ENCODE results near the gene POLR2F. TPM values are rescaled to one million over a fixed set of nuclear protein-coding genes. Genes with fewer than 3 reads are reported as not detected.
A peak's percentile ranks its signal among the peaks of the same experiment; 100 is the strongest.
"Not testable (repeated sequence)": the region's sequence is repeated elsewhere in the genome, so short reads cannot be mapped to it uniquely, and the experiment has no call there.

Gene POLR2F
- total and polyA plus RNA-seq, 7 donors = 69.2 to 280 (median 95.9) TPM

- TF ChIP-seq CTCF (IDR thresholded peaks at IDR 0.05) = no peak
- Histone ChIP-seq H3K9me3 (no peaks in the 10 kb centered on the region), H3K36me3 (ENCODE audit: insufficient read depth in 1 of 2, low read depth in 1 of 2) (peaks cover 0 to 9% of the 10 kb centered on the region in 2 donors), H3K27me3 (ENCODE audit: insufficient read depth in 3 of 3, low read length in 2 of 3) (no peaks in the 10 kb centered on the region), H3K4me1 (no peaks in the 10 kb centered on the region), H3K4me3 (no peak overlapping the region), H3K27ac (no peak overlapping the region)
- 91 to 94% (median 92%) methylated on average over 32 to 33 of the region's 33 CpGs for WGBS, 3 donors
- intact Hi-C loops (cut with DNase I) = no loop called here
- ATAC-seq (peak in 1 of 4 donors; percentile 23), DNase-seq (no peak)
Measured at GRCh38 chr22:37973271-37974170, 20.0 kb downstream of the POLR2F start.

DNA sequence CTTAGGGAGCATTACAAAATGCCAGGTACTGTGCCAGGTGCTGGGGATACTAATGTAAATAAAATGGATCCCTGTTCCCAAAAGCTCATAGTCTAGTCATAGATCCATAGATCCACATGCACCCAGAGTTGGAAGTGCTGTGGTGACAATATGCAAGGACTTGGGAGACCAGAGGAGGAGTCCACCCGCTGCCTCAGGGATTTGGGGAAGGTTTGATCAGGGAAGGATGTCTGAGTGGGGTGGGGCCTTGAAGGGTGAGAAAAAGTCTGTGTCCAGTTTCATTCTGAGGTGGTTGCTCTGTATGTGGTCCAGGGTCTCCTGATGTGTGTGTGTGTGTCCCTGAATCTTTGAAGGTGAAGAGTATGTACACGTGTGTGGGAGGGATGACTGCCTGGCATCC lies 21.7 kb downstream of the POLR2F start:
- H3K36me3 ChIP-seq (ENCODE audit: insufficient read depth in 1 of 2, low read depth in 1 of 2) = no peaks in the 10 kb centered on the region
- H3K27me3 ChIP-seq (ENCODE audit: insufficient read depth in 3 of 3, low read length in 2 of 3) = no peaks in the 10 kb centered on the region
- H3K27ac ChIP-seq = no peak overlapping the region
- no peak for TF ChIP-seq CTCF (IDR thresholded peaks at IDR 0.05)
- DNase-seq (no peak), ATAC-seq (no peak)
- H3K4me1 ChIP-seq = no peaks in the 10 kb centered on the region
- no peaks in the 10 kb centered on the region for H3K9me3 ChIP-seq
- intact Hi-C loops (cut with DNase I) = no loop called here
- 80 to 89% (median 82%) methylated on average over 2 of the region's 2 CpGs for WGBS, 3 donors
- H3K4me3 ChIP-seq = no peak overlapping the region

- DNase-seq; ATAC-seq; H3K27me3 ChIP-seq (ENCODE audit: insufficient read depth in 3 of 3, low read length in 2 of 3); H3K4me3 ChIP-seq; intact Hi-C loops (cut with DNase I); H3K9me3 ChIP-seq; H3K4me1 ChIP-seq; H3K27ac ChIP-seq; H3K36me3 ChIP-seq (ENCODE audit: insufficient read depth in 1 of 2, low read depth in 1 of 2): not testable (repeated sequence)
- WGBS, 3 donors = 84 to 94% (median 86%) methylated on average over 8 of the region's 8 CpGs
Measured at GRCh38 chr22:37976022-37976421, 22.5 kb downstream of the POLR2F start.

- intact Hi-C loops (cut with DNase I) = no loop called here
- H3K4me3 ChIP-seq = no peak overlapping the region
- no peak for DNase-seq
- H3K36me3 ChIP-seq (ENCODE audit: insufficient read depth in 1 of 2, low read depth in 1 of 2) = no peaks in the 10 kb centered on the region
- 81 to 89% (median 86%) methylated on average over 4 of the region's 4 CpGs for WGBS, 3 donors
- H3K9me3 ChIP-seq = no peaks in the 10 kb centered on the region
- H3K27me3 ChIP-seq (ENCODE audit: insufficient read depth in 3 of 3, low read length in 2 of 3) = no peaks in the 10 kb centered on the region
- H3K4me1 ChIP-seq = no peaks in the 10 kb centered on the region
- no peak for ATAC-seq
- no peak for TF ChIP-seq CTCF (IDR thresholded peaks at IDR 0.05)
- H3K27ac ChIP-seq = no peak overlapping the region
Measured at GRCh38 chr22:37976547-37976946, 23.0 kb downstream of the POLR2F start.

DNA sequence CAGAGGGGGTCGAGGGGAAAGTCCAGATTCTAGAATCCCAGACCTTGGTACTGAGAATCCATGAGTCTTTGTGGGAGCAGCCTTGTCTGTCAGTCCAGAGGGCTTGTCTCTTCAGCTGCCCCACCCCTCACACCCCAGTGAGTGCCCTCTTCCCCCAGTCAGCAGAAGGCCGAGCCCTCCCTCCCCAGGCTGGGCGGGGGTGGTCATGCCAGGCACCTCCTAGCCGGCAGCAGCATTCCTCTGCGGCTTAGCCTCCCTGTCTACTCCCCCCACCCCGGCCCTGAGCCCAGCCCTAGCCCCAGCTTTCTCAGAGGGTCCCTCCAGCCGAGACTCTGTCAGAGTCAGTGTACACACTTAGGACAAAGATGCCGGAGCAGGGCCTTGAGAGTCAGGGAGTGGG lies 26.3 kb downstream of the POLR2F start:
- H3K36me3 ChIP-seq (ENCODE audit: insufficient read depth in 1 of 2, low read depth in 1 of 2) = no peaks in the 10 kb centered on the region
- no peaks in the 10 kb centered on the region for H3K27me3 ChIP-seq (ENCODE audit: insufficient read depth in 3 of 3, low read length in 2 of 3)
- intact Hi-C loops (cut with DNase I) = no loop called here
- DNase-seq = no peak
- no peak for TF ChIP-seq CTCF (IDR thresholded peaks at IDR 0.05)
- no peaks in the 10 kb centered on the region for H3K4me1 ChIP-seq
- WGBS, 3 donors = 73 to 87% (median 76%) methylated on average over 8 of the region's 8 CpGs
- no peak overlapping the region for H3K27ac ChIP-seq
- H3K4me3 ChIP-seq = no peak overlapping the region
- H3K9me3 ChIP-seq = no peaks in the 10 kb centered on the region
- peak in 2 of 4 donors; percentile 13 to 16 for ATAC-seq
